NT2/D1 (cell line): ENCODE results near the gene GULP1.

ENCODE experiments used
- SUZ12 ChIP-seq: IDR thresholded peaks from 2 replicates; pipeline ENCODE4 v1.6.1; 2011; ENCODE audit not compliant: insufficient read length, insufficient read depth; ENCODE audit errors: extremely low read depth
- YY1 ChIP-seq: IDR thresholded peaks from 2 replicates; pipeline ENCODE4 v1.6.1; 2011; ENCODE audit not compliant: insufficient read length, insufficient read depth
- ZNF274 ChIP-seq: IDR thresholded peaks from 2 replicates; pipeline ENCODE4 v1.6.1; 2011; ENCODE audit warnings: mild to moderate bottlenecking, low read depth, low read length

- TF ChIP-seq YY1 (no peak), SUZ12 (no peak), ZNF274 (no peak)
These were observed 73.5 kb downstream of the GULP1 start for GRCh38 chr2:188365058-188365641.
